HCT116 (cell line): Measurements from ENCODE around the gene ZBTB16.

Source experiments
- ATF3 ChIP-seq: IDR thresholded peaks from 2 replicates; pipeline ENCODE4 v1.6.1; 2012
- CTCF ChIP-seq, 3 experiments: fragments of 200-600 bp in 1 of 3; sonication (generic) in 1 of 3; IDR thresholded peaks in 2 of 3; conservative IDR thresholded peaks in 1 of 3; 2 replicates each; pipeline ENCODE4 v1.5.1; 2012 to 2017; ENCODE audit warnings: low read depth in 2 of 3, low read length in 2 of 3, antibody characterized with exemption in 1 of 3, borderline replicate concordance in 1 of 3, control low read depth in 1 of 3, mild to moderate bottlenecking in 1 of 3, mixed read lengths in 1 of 3, mixed run types in 1 of 3, moderate library complexity in 1 of 3; ENCODE audit not compliant: insufficient read depth in 1 of 3
- EZH2 ChIP-seq: fragments of 200-600 bp; sonication (generic); IDR thresholded peaks from 2 replicates; pipeline ENCODE4 v1.6.1; 2017; ENCODE audit warnings: antibody characterized with exemption, mixed run types
- MAX ChIP-seq: IDR thresholded peaks from 2 replicates; pipeline ENCODE4 v1.6.1; 2012
- POLR2A ChIP-seq: IDR thresholded peaks from 2 replicates; pipeline ENCODE4 v1.7.0; 2011; ENCODE audit warnings: borderline replicate concordance; ENCODE audit not compliant: insufficient read depth, insufficient read length; ENCODE audit errors: extremely low read depth
- POLR2AphosphoS5 ChIP-seq: IDR thresholded peaks from 2 replicates; pipeline ENCODE4 v1.6.1; 2011; ENCODE audit warnings: mild to moderate bottlenecking, low read depth, low read length, moderate library complexity
- RAD21 ChIP-seq: IDR thresholded peaks from 2 replicates; pipeline ENCODE4 v1.6.1; 2012; ENCODE audit warnings: low read depth, mild to moderate bottlenecking
- REST ChIP-seq: IDR thresholded peaks from 2 replicates; pipeline ENCODE4 v1.6.1; 2012; ENCODE audit warnings: low read depth
- SIN3A ChIP-seq: IDR thresholded peaks from 2 replicates; pipeline ENCODE4 v1.6.1; 2012; ENCODE audit warnings: low read depth
- SP1 ChIP-seq: IDR thresholded peaks from 2 replicates; pipeline ENCODE4 v1.6.1; 2012; ENCODE audit warnings: low read depth
- TCF7L2 ChIP-seq: IDR thresholded peaks from 2 replicates; pipeline ENCODE4 v1.7.0; 2011; ENCODE audit warnings: borderline replicate concordance, inconsistent platforms; ENCODE audit not compliant: insufficient read depth, insufficient read length; ENCODE audit errors: extremely low read depth
- ZNF274 ChIP-seq: fragments of 200-500 bp; sonication (Bioruptor generic); IDR thresholded peaks from 2 replicates; pipeline ENCODE4 v1.6.1; 2014; ENCODE audit warnings: mild to moderate bottlenecking, low read depth, low read length, inconsistent platforms

- no peak for TF ChIP-seq SP1
- TF ChIP-seq CTCF (IDR thresholded peaks at IDR 0.05 in 2 of 3, conservative IDR thresholded peaks at IDR 0.05 in 1 of 3; ENCODE audit: borderline replicate concordance in 1 of 3, insufficient read depth in 1 of 3, low read depth in 2 of 3, low read length in 2 of 3) = no peak
- no peak for TF ChIP-seq POLR2A
- TF ChIP-seq POLR2AphosphoS5 = no peak
- no peak for TF ChIP-seq REST
- TF ChIP-seq EZH2 = no peak
- TF ChIP-seq ZNF274 = no peak
- TF ChIP-seq ATF3 = no peak
- no peak for TF ChIP-seq TCF7L2
- no peak for TF ChIP-seq RAD21
- no peak for TF ChIP-seq SIN3A
- no peak for TF ChIP-seq MAX
These were observed 192.4 kb downstream of the ZBTB16 start for GRCh38 chr11:114251815-114252337.
